WTC11 (cell line): ENCODE data around the gene SAP30BP. TPM values are rescaled to one million over a fixed set of nuclear protein-coding genes. Genes with fewer than 3 reads are reported as not detected.

Experiments
- ATAC-seq: fragments of 200-7000 bp; cut with Tn5 transposase; 2 replicates; pipeline ENCODE4 v1.10.0; 2021; ENCODE audit warnings: mild to moderate bottlenecking, moderate library complexity
- CTCF ChIA-PET: fragments of 300-600 bp; sonication (Branson Sonifier 250); formaldehyde crosslinking; loops from one replicate; lab custom pipeline; 2021; ENCODE audit warnings: antibody characterized with exemption; lab: Charles Lee
- POLR2A ChIA-PET: fragments of 350-600 bp; sonication (Branson Sonifier 250); formaldehyde crosslinking; loops from one replicate; lab custom pipeline; 2021; ENCODE audit warnings: antibody characterized with exemption; lab: Charles Lee
- DNase-seq: peaks from one replicate; pipeline ENCODE4 v3.0.0; 2021; ENCODE audit warnings: low spot score
- H3K27ac Mint-ChIP-seq: 2 replicates; pipeline ENCODE4 v1.8.0; 2021; ENCODE audit warnings: mixed read lengths
- H3K27me3 Mint-ChIP-seq: 2 replicates; pipeline ENCODE4 v1.8.0; 2021; ENCODE audit warnings: low read depth, mild to moderate bottlenecking, moderate library complexity, mixed read lengths
- H3K36me3 Mint-ChIP-seq: 2 replicates; pipeline ENCODE4 v1.8.0; 2021; ENCODE audit warnings: mixed read lengths
- H3K4me1 Mint-ChIP-seq: 2 replicates; pipeline ENCODE4 v1.8.0; 2022; ENCODE audit warnings: mixed read lengths
- H3K4me3 Mint-ChIP-seq: 2 replicates; pipeline ENCODE4 v1.8.0; 2021; ENCODE audit warnings: mild to moderate bottlenecking, moderate library complexity, mixed read lengths
- H3K9me3 Mint-ChIP-seq: 2 replicates; pipeline ENCODE4 v1.8.0; 2021; ENCODE audit warnings: mixed read lengths
- CREM ChIP-seq: sonication (generic); formaldehyde crosslinking; IDR thresholded peaks from 2 replicates; pipeline ENCODE4 v1.8.1; 2022; ENCODE audit warnings: mild to moderate bottlenecking, missing genetic modification reagents, moderate library complexity
- ETV6 ChIP-seq: sonication (generic); formaldehyde crosslinking; IDR thresholded peaks from 2 replicates; pipeline ENCODE4 v1.8.1; 2022; ENCODE audit warnings: mild to moderate bottlenecking, missing genetic modification reagents
- HMGA2 ChIP-seq: fragments of 250-450 bp; sonication (Bioruptor Pico); IDR thresholded peaks from 2 replicates; pipeline ENCODE4 v1.4.0; 2021; ENCODE audit warnings: mild to moderate bottlenecking, moderate library complexity
- IRF2 ChIP-seq: sonication (generic); formaldehyde crosslinking; IDR thresholded peaks from 2 replicates; pipeline ENCODE4 v1.8.0; 2022; ENCODE audit warnings: low read depth, missing genetic modification reagents, borderline replicate concordance
- NR1H2 ChIP-seq: sonication (generic); formaldehyde crosslinking; IDR thresholded peaks from 2 replicates; pipeline ENCODE4 v1.9.0; 2021; ENCODE audit warnings: mild to moderate bottlenecking, moderate library complexity, missing genetic modification reagents
- NR3C1 ChIP-seq: sonication (generic); formaldehyde crosslinking; conservative IDR thresholded peaks from 2 replicates; pipeline ENCODE4 v1.8.1; 2023; ENCODE audit warnings: low read depth, mild to moderate bottlenecking, missing genetic modification reagents
- OVOL2 ChIP-seq: fragments of 250-450 bp; sonication (Bioruptor Pico); IDR thresholded peaks from 2 replicates; pipeline ENCODE4 v1.9.0; 2021; ENCODE audit warnings: mild to moderate bottlenecking, borderline replicate concordance
- RELA ChIP-seq: sonication (generic); formaldehyde crosslinking; IDR thresholded peaks from 2 replicates; pipeline ENCODE4 v1.8.1; 2022; ENCODE audit warnings: missing genetic modification reagents, mild to moderate bottlenecking, borderline replicate concordance
- SOX15 ChIP-seq: fragments of 250-450 bp; sonication (Bioruptor Pico); IDR thresholded peaks from 2 replicates; pipeline ENCODE4 v1.9.0; 2021; ENCODE audit warnings: mild to moderate bottlenecking
- SP1 ChIP-seq: sonication (generic); formaldehyde crosslinking; conservative IDR thresholded peaks from 2 replicates; pipeline ENCODE4 v1.8.1; 2022; ENCODE audit warnings: missing genetic modification reagents
- ZBTB21 ChIP-seq: sonication (generic); formaldehyde crosslinking; IDR thresholded peaks from 2 replicates; pipeline ENCODE4 v1.8.1; 2023; ENCODE audit warnings: mild to moderate bottlenecking, missing genetic modification reagents, borderline replicate concordance
- ZNF263 ChIP-seq: sonication (generic); formaldehyde crosslinking; IDR thresholded peaks from 2 replicates; pipeline ENCODE4 v1.8.1; 2022; ENCODE audit warnings: low read depth, mild to moderate bottlenecking, moderate library complexity, missing genetic modification reagents
- ZNF423 ChIP-seq: fragments of 250-450 bp; sonication (Bioruptor Pico); IDR thresholded peaks from 2 replicates; pipeline ENCODE4 v2.1.2; 2022; ENCODE audit warnings: mild to moderate bottlenecking, moderate library complexity
- total RNA-seq: library from RNA; stranded (reverse); gene quantifications from 3 replicates; pipeline ENCODE4 v1.2.3, GENCODE V29; 2021
- TF ChIP-seq, protein P1 (sequence below): fragments of 250-450 bp; sonication (Bioruptor Pico); conservative IDR thresholded peaks from 2 replicates; pipeline ENCODE4 v1.9.0; 2021; ENCODE audit warnings: mild to moderate bottlenecking
- TF ChIP-seq, protein P2 (sequence below): sonication (generic); formaldehyde crosslinking; conservative IDR thresholded peaks from 2 replicates; pipeline ENCODE4 v1.8.1; 2022; ENCODE audit warnings: mild to moderate bottlenecking, missing genetic modification reagents
- TF ChIP-seq, protein P3 (sequence below): sonication (generic); formaldehyde crosslinking; IDR thresholded peaks from 2 replicates; pipeline ENCODE4 v1.8.0; 2023; ENCODE audit warnings: missing genetic modification reagents, mild to moderate bottlenecking, borderline replicate concordance
- TF ChIP-seq, protein P4 (sequence below): sonication (generic); formaldehyde crosslinking; IDR thresholded peaks from 2 replicates; pipeline ENCODE4 v1.8.1; 2022; ENCODE audit warnings: low read depth, mild to moderate bottlenecking, moderate library complexity, missing genetic modification reagents, borderline replicate concordance
- TF ChIP-seq, protein P5 (sequence below): fragments of 250-450 bp; sonication (Bioruptor Pico); IDR thresholded peaks from 2 replicates; pipeline ENCODE4 v2.1.2; 2022; ENCODE audit warnings: mild to moderate bottlenecking, moderate library complexity

Gene SAP30BP
- total RNA-seq, 1 experiment from 2014 or later = 86.8 TPM

DNA sequence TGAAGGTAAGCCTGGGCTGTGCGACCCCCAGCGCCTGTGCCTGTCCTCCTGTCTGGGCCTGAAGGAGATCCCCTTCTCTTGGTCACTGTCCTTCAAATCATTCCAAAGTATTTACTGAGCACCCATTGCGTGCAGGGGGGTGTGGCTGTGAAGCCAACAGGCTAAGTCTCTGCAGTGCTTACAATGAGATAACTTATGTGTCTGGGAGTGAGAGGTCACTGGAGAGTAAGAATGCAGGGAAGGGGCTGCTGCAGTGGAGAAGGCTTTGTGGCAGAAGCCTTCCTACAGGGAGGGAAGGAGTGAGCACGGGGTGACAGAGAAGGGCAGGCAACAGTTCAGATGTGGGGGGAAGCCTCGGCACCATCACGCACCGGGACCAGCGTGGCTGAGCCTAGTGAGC, 45.1 kb upstream of the SAP30BP start:
- ATAC-seq = no peak
- Mint-ChIP-seq H3K4me3 (no peak overlapping the region), H3K9me3 (no peaks in the 10 kb centered on the region), H3K4me1 (no peaks in the 10 kb centered on the region), H3K27ac (no peak overlapping the region), H3K27me3 (no peaks in the 10 kb centered on the region), H3K36me3 (no peaks in the 10 kb centered on the region)
- TF ChIP-seq CREM (CRISPR knock-in tag) (no peak), ZBTB21 (no peak), SOX15 (no peak), SP1 (CRISPR knock-in tag) (no peak), IRF2 (no peak), ETV6 (CRISPR knock-in tag) (no peak), ZNF423 (CRISPR knock-in tag) (no peak), OVOL2 (CRISPR knock-in tag) (no peak), ZNF263 (CRISPR knock-in tag) (no peak), RELA (no peak), NR3C1 (CRISPR knock-in tag) (no peak), HMGA2 (CRISPR knock-in tag) (no peak), NR1H2 (no peak)
- TF ChIP-seq, protein P1, sequence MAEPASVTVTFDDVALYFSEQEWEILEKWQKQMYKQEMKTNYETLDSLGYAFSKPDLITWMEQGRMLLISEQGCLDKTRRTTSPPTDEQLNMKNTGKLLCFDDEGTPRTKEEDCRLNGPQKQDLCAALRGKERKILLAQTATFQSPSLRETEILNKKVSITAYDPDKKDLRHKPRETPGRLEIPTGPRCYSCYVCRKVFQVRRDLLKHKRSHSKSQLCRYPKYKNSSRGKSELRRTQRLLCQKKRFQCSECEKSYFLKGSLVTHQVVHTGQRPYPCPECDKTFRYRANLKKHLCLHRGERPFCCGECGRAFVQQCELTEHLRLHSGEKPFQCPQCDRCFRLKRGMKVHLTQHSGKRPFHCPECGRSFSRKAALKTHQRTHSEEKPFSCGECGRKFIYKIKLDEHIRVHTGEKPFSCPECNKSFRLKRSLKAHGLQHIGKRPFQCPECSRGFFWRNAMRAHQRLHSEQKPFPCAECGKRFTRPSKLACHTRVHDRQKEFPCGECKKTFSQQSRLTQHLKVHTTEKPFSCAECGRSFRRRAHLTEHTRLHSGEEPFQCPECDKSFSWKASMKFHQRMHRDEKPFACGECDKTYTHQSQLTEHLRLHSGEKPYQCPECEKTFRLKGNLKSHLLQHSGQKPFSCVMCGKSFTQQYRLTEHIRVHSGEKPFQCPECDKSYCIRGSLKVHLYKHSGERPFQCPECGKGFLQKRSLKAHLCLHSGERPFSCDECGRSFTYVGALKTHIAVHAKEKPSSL (CRISPR knock-in tag) = no peak
- TF ChIP-seq, protein P2, sequence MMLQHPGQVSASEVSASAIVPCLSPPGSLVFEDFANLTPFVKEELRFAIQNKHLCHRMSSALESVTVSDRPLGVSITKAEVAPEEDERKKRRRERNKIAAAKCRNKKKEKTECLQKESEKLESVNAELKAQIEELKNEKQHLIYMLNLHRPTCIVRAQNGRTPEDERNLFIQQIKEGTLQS (CRISPR knock-in tag) = no peak
- TF ChIP-seq, protein P3, sequence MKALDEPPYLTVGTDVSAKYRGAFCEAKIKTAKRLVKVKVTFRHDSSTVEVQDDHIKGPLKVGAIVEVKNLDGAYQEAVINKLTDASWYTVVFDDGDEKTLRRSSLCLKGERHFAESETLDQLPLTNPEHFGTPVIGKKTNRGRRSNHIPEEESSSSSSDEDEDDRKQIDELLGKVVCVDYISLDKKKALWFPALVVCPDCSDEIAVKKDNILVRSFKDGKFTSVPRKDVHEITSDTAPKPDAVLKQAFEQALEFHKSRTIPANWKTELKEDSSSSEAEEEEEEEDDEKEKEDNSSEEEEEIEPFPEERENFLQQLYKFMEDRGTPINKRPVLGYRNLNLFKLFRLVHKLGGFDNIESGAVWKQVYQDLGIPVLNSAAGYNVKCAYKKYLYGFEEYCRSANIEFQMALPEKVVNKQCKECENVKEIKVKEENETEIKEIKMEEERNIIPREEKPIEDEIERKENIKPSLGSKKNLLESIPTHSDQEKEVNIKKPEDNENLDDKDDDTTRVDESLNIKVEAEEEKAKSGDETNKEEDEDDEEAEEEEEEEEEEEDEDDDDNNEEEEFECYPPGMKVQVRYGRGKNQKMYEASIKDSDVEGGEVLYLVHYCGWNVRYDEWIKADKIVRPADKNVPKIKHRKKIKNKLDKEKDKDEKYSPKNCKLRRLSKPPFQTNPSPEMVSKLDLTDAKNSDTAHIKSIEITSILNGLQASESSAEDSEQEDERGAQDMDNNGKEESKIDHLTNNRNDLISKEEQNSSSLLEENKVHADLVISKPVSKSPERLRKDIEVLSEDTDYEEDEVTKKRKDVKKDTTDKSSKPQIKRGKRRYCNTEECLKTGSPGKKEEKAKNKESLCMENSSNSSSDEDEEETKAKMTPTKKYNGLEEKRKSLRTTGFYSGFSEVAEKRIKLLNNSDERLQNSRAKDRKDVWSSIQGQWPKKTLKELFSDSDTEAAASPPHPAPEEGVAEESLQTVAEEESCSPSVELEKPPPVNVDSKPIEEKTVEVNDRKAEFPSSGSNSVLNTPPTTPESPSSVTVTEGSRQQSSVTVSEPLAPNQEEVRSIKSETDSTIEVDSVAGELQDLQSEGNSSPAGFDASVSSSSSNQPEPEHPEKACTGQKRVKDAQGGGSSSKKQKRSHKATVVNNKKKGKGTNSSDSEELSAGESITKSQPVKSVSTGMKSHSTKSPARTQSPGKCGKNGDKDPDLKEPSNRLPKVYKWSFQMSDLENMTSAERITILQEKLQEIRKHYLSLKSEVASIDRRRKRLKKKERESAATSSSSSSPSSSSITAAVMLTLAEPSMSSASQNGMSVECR (CRISPR knock-in tag) = no peak
- TF ChIP-seq, protein P4, sequence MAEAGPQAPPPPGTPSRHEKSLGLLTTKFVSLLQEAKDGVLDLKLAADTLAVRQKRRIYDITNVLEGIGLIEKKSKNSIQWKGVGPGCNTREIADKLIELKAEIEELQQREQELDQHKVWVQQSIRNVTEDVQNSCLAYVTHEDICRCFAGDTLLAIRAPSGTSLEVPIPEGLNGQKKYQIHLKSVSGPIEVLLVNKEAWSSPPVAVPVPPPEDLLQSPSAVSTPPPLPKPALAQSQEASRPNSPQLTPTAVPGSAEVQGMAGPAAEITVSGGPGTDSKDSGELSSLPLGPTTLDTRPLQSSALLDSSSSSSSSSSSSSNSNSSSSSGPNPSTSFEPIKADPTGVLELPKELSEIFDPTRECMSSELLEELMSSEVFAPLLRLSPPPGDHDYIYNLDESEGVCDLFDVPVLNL = no peak
- TF ChIP-seq, protein P5, sequence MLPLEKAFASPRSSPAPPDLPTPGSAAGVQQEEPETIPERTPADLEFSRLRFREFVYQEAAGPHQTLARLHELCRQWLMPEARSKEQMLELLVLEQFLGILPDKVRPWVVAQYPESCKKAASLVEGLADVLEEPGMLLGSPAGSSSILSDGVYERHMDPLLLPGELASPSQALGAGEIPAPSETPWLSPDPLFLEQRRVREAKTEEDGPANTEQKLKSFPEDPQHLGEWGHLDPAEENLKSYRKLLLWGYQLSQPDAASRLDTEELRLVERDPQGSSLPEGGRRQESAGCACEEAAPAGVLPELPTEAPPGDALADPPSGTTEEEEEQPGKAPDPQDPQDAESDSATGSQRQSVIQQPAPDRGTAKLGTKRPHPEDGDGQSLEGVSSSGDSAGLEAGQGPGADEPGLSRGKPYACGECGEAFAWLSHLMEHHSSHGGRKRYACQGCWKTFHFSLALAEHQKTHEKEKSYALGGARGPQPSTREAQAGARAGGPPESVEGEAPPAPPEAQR = no peak
- no peak for DNase-seq
- ChIA-PET POLR2A (no interaction called here), CTCF (interaction anchor here (1.5 to 19.0 kb wide), 4 partner anchors 13 to 127 kb away, joined by 3 to 304 read pairs (median 37); partner anchors contain the start of gene SMIM5)
